IMR-90 (cell line): ENCODE results near the gene ACSS2. TPM values are rescaled to one million over a fixed set of nuclear protein-coding genes. Genes with fewer than 3 reads are reported as not detected.

ENCODE experiments used
- ATAC-seq: fragments of 200-7000 bp; cut with Tn5 transposase; 2 replicates; pipeline ENCODE4 v1.9.1; 2020; ENCODE audit warnings: low read depth, mild to moderate bottlenecking, moderate library complexity
- BruUV-seq: library from RNA; stranded (reverse); fragments of 400-500 nt; replicated peaks from 2 replicates; lab custom pipeline; 2021; lab: Mats Ljungman, UMichigan
- CTCF ChIA-PET: fragments of 300-600 bp; formaldehyde crosslinking; extraction: SDS; loops from one replicate; lab custom pipeline; 2021; ENCODE audit warnings: antibody characterized with exemption; lab: Yijun Ruan, JAX
- POLR2A ChIA-PET: fragments of 300-600 bp; sonication (Branson Sonifier 250); formaldehyde crosslinking; loops from one replicate; lab custom pipeline; 2022; ENCODE audit warnings: antibody characterized with exemption; ENCODE audit not compliant: unreplicated experiment; lab: Charles Lee
- DNase-seq: peaks from one replicate; pipeline ENCODE4 v3.0.0; 2013
- H2AFZ ChIP-seq: replicated peaks from 2 replicates; pipeline ENCODE3; 2013; ENCODE audit warnings: low read length, mild to moderate bottlenecking; ENCODE audit not compliant: poor library complexity
- H2AK5ac ChIP-seq: 2 replicates; pipeline ENCODE4 v1.6.1; 2013; ENCODE audit warnings: low read depth, low read length, inconsistent platforms
- H2AK9ac ChIP-seq: replicated peaks from 2 replicates; pipeline ENCODE3; 2013; ENCODE audit warnings: mild to moderate bottlenecking, low read depth, low read length, moderate library complexity; ENCODE audit not compliant: poor library complexity
- H2BK120ac ChIP-seq: 2 replicates; pipeline ENCODE4 v1.6.1; 2013; ENCODE audit warnings: low read depth, low read length, inconsistent platforms
- H2BK15ac ChIP-seq: 3 replicates; pipeline ENCODE4 v1.6.1; 2013; ENCODE audit warnings: low read depth, low read length, inconsistent platforms
- H2BK20ac ChIP-seq: 2 replicates; pipeline ENCODE4 v1.6.1; 2013; ENCODE audit warnings: low read depth, mild to moderate bottlenecking, inconsistent platforms, low read length, moderate library complexity
- H2BK5ac ChIP-seq: 2 replicates; pipeline ENCODE4 v1.6.1; 2013; ENCODE audit warnings: mild to moderate bottlenecking, low read depth, low read length, inconsistent platforms; ENCODE audit not compliant: poor library complexity, severe bottlenecking
- H3K14ac ChIP-seq: replicated peaks from 2 replicates; pipeline ENCODE4 v1.6.1; 2013; ENCODE audit warnings: low read depth, low read length, inconsistent platforms
- H3K18ac ChIP-seq: 2 replicates; pipeline ENCODE4 v1.6.1; 2013; ENCODE audit warnings: low read depth, low read length, control low read depth
- H3K23ac ChIP-seq: 2 replicates; pipeline ENCODE4 v1.6.1; 2013; ENCODE audit warnings: low read depth, low read length, inconsistent platforms
- H3K27ac ChIP-seq: 2 replicates; pipeline ENCODE4 v1.5.1; 2013; ENCODE audit warnings: mild to moderate bottlenecking, control low read depth, low read length; ENCODE audit not compliant: insufficient read depth
- H3K27me3 ChIP-seq: 2 replicates; pipeline ENCODE4 v1.6.1; 2013; ENCODE audit warnings: low read length; ENCODE audit not compliant: control insufficient read depth, insufficient read depth
- H3K36me3 ChIP-seq: 2 replicates; pipeline ENCODE4 v1.6.1; 2013; ENCODE audit warnings: low read length, mixed read lengths; ENCODE audit not compliant: control insufficient read depth, insufficient read depth
- H3K4ac ChIP-seq: 2 replicates; pipeline ENCODE4 v1.6.1; 2013; ENCODE audit warnings: low read depth, low read length, inconsistent platforms
- H3K4me1 ChIP-seq: 2 replicates; pipeline ENCODE4 v1.6.1; 2013; ENCODE audit warnings: low read length, mixed read lengths; ENCODE audit not compliant: control insufficient read depth, insufficient read depth
- H3K4me2 ChIP-seq: 2 replicates; pipeline ENCODE4 v1.6.1; 2013; ENCODE audit warnings: low read depth, mild to moderate bottlenecking, control low read depth, low read length, moderate library complexity
- H3K4me3 ChIP-seq: 2 replicates; pipeline ENCODE4 v1.5.1; 2013; ENCODE audit warnings: low read depth, mild to moderate bottlenecking, control low read depth, low read length, moderate library complexity; ENCODE audit not compliant: insufficient read depth
- H3K56ac ChIP-seq: 2 replicates; pipeline ENCODE4 v1.6.1; 2013; ENCODE audit warnings: low read length, inconsistent platforms; ENCODE audit not compliant: insufficient read depth; ENCODE audit errors: extremely low read depth
- H3K79me1 ChIP-seq, 2 experiments: 2 replicates each; pipeline ENCODE4 v1.6.1; 2013; ENCODE audit warnings: low read length in 2 of 2, inconsistent platforms in 1 of 2, low read depth in 1 of 2
- H3K9ac ChIP-seq: 2 replicates; pipeline ENCODE4 v1.6.1; 2013; ENCODE audit warnings: low read depth, low read length, control low read depth
- H3K9me1 ChIP-seq: 2 replicates; pipeline ENCODE4 v1.6.1; 2013; ENCODE audit warnings: low read length, inconsistent platforms; ENCODE audit not compliant: insufficient read depth
- H3K9me3 ChIP-seq: 2 replicates; pipeline ENCODE4 v1.6.1; 2013; ENCODE audit warnings: low read length; ENCODE audit not compliant: control insufficient read depth, insufficient read depth
- H4K20me1 ChIP-seq: 2 replicates; pipeline ENCODE4 v1.6.1; 2013; ENCODE audit warnings: low read length, inconsistent platforms; ENCODE audit not compliant: insufficient read depth
- H4K5ac ChIP-seq: 2 replicates; pipeline ENCODE4 v1.6.1; 2013; ENCODE audit warnings: mild to moderate bottlenecking, low read depth, low read length, control low read depth
- H4K8ac ChIP-seq, 2 experiments: 2 replicates each; pipeline ENCODE4 v1.6.1; 2013; ENCODE audit warnings: low read depth in 2 of 2, low read length in 2 of 2, control low read depth in 1 of 2, inconsistent platforms in 1 of 2
- H4K91ac ChIP-seq: 2 replicates; pipeline ENCODE4 v1.6.1; 2013; ENCODE audit warnings: low read depth, low read length, inconsistent platforms; ENCODE audit not compliant: insufficient read depth
- MXI1 ChIP-seq: IDR thresholded peaks from 2 replicates; pipeline ENCODE4 v1.6.1; 2012; ENCODE audit warnings: low read depth, mild to moderate bottlenecking, low read length, moderate library complexity, borderline replicate concordance
- NFE2L2 ChIP-seq: fragments of 150-350 bp; IDR thresholded peaks from 2 replicates; pipeline ENCODE4 v1.6.1; 2016; ENCODE audit warnings: low read depth, mild to moderate bottlenecking, low read length
- RFX5 ChIP-seq: IDR thresholded peaks from 2 replicates; pipeline ENCODE4 v1.8.0; 2012; ENCODE audit warnings: low read depth, mild to moderate bottlenecking, low read length, moderate library complexity
- SMC3 ChIP-seq: fragments of 150-350 bp; IDR thresholded peaks from 2 replicates; pipeline ENCODE4 v1.6.1; 2016; ENCODE audit warnings: low read depth, mild to moderate bottlenecking, antibody characterized with exemption, low read length, moderate library complexity
- WGBS, 2 experiments: methylation state at CpG; one replicate each; pipeline versions ENCODE4 v1.1.5 to v1.1.7; 2013; ENCODE audit warnings: missing lambda C conversion rate in 2 of 2; ENCODE audit not compliant: insufficient read length in 1 of 2; ENCODE audit errors: extremely low coverage in 2 of 2; 5-methylcytosine and 5-hydroxymethylcytosine counted together
- dilution Hi-C: fragments of 300-500 bp; cut with HindIII; formaldehyde crosslinking; loops from one replicate; pipeline ENCODE4 v1.14.3; 2018; ENCODE audit warnings: low sequenced_read_pairs; ENCODE audit not compliant: unreplicated experiment
- in situ Hi-C: fragments of 300-500 bp; cut with MboI; formaldehyde crosslinking; loops from 3 replicates; pipeline ENCODE4 v1.14.3; 2019; ENCODE audit warnings: low sequenced_read_pairs, inconsistent platforms, mixed read lengths
- intact Hi-C: fragments of 100-400 bp; cut with micrococcal nuclease; formaldehyde crosslinking; loops from 2 replicates; pipeline ENCODE4 v1.10.0; 2022
- polyA plus RNA-seq, 3 experiments: library from polyadenylated mRNA; depleted of rRNA; stranded (reverse); fragments of >200 nt; gene quantifications; 2 replicates each; pipeline ENCODE4 v1.2.3, GENCODE V29; 2012; ENCODE audit warnings: low replicate concordance in 1 of 3
- total RNA-seq: library from RNA; depleted of rRNA; stranded (reverse); fragments of >200 nt; gene quantifications from 2 replicates; pipeline ENCODE4 v1.2.3, GENCODE V29; 2012
- TF ChIP-seq, protein P1 (sequence below): fragments of 150-350 bp; IDR thresholded peaks from 2 replicates; pipeline ENCODE4 v1.6.1; 2017; ENCODE audit warnings: mild to moderate bottlenecking, antibody characterized with exemption, low read length, low read depth
- TF ChIP-seq, protein P2 (sequence below): fragments of 150-350 bp; IDR thresholded peaks from 2 replicates; pipeline ENCODE4 v1.6.1; 2016; ENCODE audit warnings: low read depth, mild to moderate bottlenecking, low read length, moderate library complexity, borderline replicate concordance
- TF ChIP-seq, protein P3 (sequence below): conservative IDR thresholded peaks from 2 replicates; pipeline ENCODE4 v1.5.1; 2012; ENCODE audit warnings: mild to moderate bottlenecking, low read depth, low read length, improper control_type of control experiment

The ACSS2 gene
- total and polyA plus RNA-seq, 2 of the 4 experiments (the other 2 are of a cell fraction), result 26.9 to 46.4 TPM

DNA sequence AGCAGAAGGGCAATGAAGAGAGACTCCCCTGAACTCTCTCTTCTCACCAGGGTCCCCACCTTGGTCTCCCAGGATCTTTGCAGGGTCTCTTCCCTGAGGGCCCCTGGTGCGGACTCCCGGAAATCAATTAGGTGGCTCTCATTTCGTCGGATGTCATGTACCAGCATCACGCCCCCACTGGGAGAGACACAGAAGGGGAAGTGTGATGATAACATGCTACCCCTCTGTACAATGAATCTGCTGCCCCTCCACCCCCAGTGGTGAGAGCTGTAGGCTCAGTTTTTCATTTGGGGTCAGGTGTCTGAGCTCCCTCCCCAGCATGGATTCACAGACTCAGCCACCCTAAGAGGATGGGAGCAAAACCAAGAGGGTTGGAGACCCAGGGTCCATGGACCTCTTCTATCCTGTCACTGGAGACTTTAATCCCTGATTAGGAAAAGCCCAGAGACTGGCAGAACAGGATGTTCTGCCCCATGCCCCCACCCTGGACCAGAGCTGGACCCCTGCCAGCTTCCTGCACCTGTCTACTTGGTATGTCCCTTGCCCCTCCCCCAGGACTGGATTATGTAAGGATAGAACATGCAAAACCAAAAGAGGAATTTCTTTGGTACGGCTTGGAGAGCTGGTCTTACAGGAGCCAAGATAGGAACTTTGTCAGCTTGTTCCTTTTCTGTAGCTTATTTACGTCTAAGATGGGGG, 14.9 kb upstream of the ACSS2 start:
- ATAC-seq (no peak), DNase-seq (no peak)
- Histone ChIP-seq H3K4me2 (no peak overlapping the region), H2AFZ (no peak overlapping the region), H2BK5ac (no peak overlapping the region), H2BK15ac (no peak overlapping the region), H3K27ac (no peak overlapping the region), H3K4ac (no peak overlapping the region), H3K9me3 (no peaks in the 10 kb centered on the region), H3K27me3 (no peaks in the 10 kb centered on the region), H2AK5ac (no peak overlapping the region), H2BK20ac (no peak overlapping the region), H2AK9ac (no peak overlapping the region), H3K9ac (no peak overlapping the region), H3K56ac (no peak overlapping the region), H3K18ac (no peak overlapping the region), H3K9me1 (0 out of 2 replicates have a peak, but pooled peaks cover 5% of the 10 kb centered on the region), H4K8ac (no peak overlapping the region), H3K23ac (no peak overlapping the region), H3K36me3 (peaks cover 29% of the 10 kb centered on the region), H4K20me1 (no peaks in the 10 kb centered on the region; the same call in 1 of the 2 replicates), H3K4me1 (no peaks in the 10 kb centered on the region), H3K4me3 (no peak overlapping the region), H2BK120ac (no peak overlapping the region), H3K14ac (no peak overlapping the region), H3K79me1 (peaks cover 3 to 4% of the 10 kb centered on the region in 2 experiments; a peak in 2 of 4 replicates), H4K91ac (no peak overlapping the region), H4K5ac (no peak overlapping the region)
- WGBS, 2 experiments, result no CpG with 5 or more reads among the region's 7 CpGs
- ChIA-PET POLR2A (no interaction called here), CTCF (no interaction called here)
- intact Hi-C loops, result no loop called here
- no TSS peak for BruUV-seq
- TF ChIP-seq NFE2L2 (no peak), MXI1 (no peak), RFX5 (no peak), SMC3 (no peak)
- TF ChIP-seq, protein P1, sequence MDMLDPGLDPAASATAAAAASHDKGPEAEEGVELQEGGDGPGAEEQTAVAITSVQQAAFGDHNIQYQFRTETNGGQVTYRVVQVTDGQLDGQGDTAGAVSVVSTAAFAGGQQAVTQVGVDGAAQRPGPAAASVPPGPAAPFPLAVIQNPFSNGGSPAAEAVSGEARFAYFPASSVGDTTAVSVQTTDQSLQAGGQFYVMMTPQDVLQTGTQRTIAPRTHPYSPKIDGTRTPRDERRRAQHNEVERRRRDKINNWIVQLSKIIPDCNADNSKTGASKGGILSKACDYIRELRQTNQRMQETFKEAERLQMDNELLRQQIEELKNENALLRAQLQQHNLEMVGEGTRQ, result no peak
- TF ChIP-seq, protein P2, sequence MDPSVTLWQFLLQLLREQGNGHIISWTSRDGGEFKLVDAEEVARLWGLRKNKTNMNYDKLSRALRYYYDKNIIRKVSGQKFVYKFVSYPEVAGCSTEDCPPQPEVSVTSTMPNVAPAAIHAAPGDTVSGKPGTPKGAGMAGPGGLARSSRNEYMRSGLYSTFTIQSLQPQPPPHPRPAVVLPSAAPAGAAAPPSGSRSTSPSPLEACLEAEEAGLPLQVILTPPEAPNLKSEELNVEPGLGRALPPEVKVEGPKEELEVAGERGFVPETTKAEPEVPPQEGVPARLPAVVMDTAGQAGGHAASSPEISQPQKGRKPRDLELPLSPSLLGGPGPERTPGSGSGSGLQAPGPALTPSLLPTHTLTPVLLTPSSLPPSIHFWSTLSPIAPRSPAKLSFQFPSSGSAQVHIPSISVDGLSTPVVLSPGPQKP, result no peak
- TF ChIP-seq, protein P3, sequence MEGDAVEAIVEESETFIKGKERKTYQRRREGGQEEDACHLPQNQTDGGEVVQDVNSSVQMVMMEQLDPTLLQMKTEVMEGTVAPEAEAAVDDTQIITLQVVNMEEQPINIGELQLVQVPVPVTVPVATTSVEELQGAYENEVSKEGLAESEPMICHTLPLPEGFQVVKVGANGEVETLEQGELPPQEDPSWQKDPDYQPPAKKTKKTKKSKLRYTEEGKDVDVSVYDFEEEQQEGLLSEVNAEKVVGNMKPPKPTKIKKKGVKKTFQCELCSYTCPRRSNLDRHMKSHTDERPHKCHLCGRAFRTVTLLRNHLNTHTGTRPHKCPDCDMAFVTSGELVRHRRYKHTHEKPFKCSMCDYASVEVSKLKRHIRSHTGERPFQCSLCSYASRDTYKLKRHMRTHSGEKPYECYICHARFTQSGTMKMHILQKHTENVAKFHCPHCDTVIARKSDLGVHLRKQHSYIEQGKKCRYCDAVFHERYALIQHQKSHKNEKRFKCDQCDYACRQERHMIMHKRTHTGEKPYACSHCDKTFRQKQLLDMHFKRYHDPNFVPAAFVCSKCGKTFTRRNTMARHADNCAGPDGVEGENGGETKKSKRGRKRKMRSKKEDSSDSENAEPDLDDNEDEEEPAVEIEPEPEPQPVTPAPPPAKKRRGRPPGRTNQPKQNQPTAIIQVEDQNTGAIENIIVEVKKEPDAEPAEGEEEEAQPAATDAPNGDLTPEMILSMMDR, result no peak
- in situ Hi-C loops, result loop anchor here (25.0 kb wide), 1 partner anchor 401 kb away; no protein-coding TSS in a partner anchor
- dilution Hi-C loops, result no loop called here
